SU-DHL-6 (cell line): ENCODE results near the gene NDUFS2.

ENCODE experiments used
- H2AFZ ChIP-seq: fragments of 200-600 bp; sonication (generic); 2 replicates; pipeline ENCODE4 v1.6.1; 2014; ENCODE audit warnings: low read depth, mild to moderate bottlenecking, moderate library complexity, mixed read lengths, antibody characterized with exemption, low read length; ENCODE audit not compliant: severe bottlenecking
- H3F3A ChIP-seq: fragments of 200-600 bp; shearing (Covaris generic); 2 replicates; pipeline ENCODE4 v1.6.0; 2016; ENCODE audit warnings: antibody characterized with exemption, mild to moderate bottlenecking; ENCODE audit not compliant: insufficient read depth
- H3K27ac ChIP-seq: fragments of 200-600 bp; sonication (generic); 2 replicates; pipeline ENCODE4 v1.5.1; 2016; ENCODE audit warnings: low read depth, mild to moderate bottlenecking, low read length, moderate library complexity, mixed read lengths
- H3K27me3 ChIP-seq: fragments of 200-600 bp; sonication (generic), shearing (Covaris generic); 2 replicates; pipeline ENCODE4 v1.6.0; 2014; ENCODE audit warnings: mild to moderate bottlenecking, low read length
- H3K36me3 ChIP-seq: fragments of 200-600 bp; sonication (generic); 2 replicates; pipeline ENCODE4 v1.6.1; 2014; ENCODE audit warnings: mild to moderate bottlenecking, low read length, mixed read lengths
- H3K4me2 ChIP-seq: fragments of 300-600, 200-600 bp; shearing (Covaris generic), sonication (generic); 2 replicates; pipeline ENCODE4 v1.6.0; 2014; ENCODE audit warnings: low read length, low read depth, mild to moderate bottlenecking; ENCODE audit not compliant: poor library complexity, severe bottlenecking
- H3K4me3 ChIP-seq: fragments of 200-600 bp; sonication (generic); 2 replicates; pipeline ENCODE4 v1.5.1; 2014; ENCODE audit warnings: antibody characterized with exemption, low read length, mild to moderate bottlenecking, mixed read lengths; ENCODE audit not compliant: insufficient read depth, poor library complexity, severe bottlenecking
- H3K79me2 ChIP-seq: fragments of 200-600 bp; sonication (generic); 2 replicates; pipeline ENCODE4 v1.6.1; 2014; ENCODE audit warnings: mild to moderate bottlenecking, low read length, moderate library complexity; ENCODE audit not compliant: insufficient read depth
- H3K9ac ChIP-seq: fragments of 200-600 bp; sonication (generic); 2 replicates; pipeline ENCODE4 v1.7.0; 2014; ENCODE audit warnings: mild to moderate bottlenecking, low read length
- H3K9me2 ChIP-seq: fragments of 200-600 bp; sonication (generic); replicated peaks from 2 replicates; pipeline ENCODE4 v1.6.1; 2014; ENCODE audit warnings: low read length; ENCODE audit not compliant: insufficient read depth
- H3K9me3 ChIP-seq: fragments of 200-600 bp; sonication (generic); 2 replicates; pipeline ENCODE4 v1.6.1; 2014; ENCODE audit warnings: low read length, mixed read lengths; ENCODE audit not compliant: insufficient read depth
- H4K20me1 ChIP-seq: fragments of 200-600 bp; sonication (generic); 2 replicates; pipeline ENCODE4 v1.6.1; 2014; ENCODE audit warnings: low read depth, mild to moderate bottlenecking, antibody characterized with exemption, low read length, moderate library complexity, mixed read lengths
- EZH2phosphoT487 ChIP-seq: fragments of 200-600 bp; sonication (generic), shearing (Covaris generic); conservative IDR thresholded peaks from 2 replicates; pipeline ENCODE4 v1.6.1; 2018; ENCODE audit warnings: mild to moderate bottlenecking, antibody characterized with exemption, low read length, moderate library complexity, mixed read lengths
- TF ChIP-seq, protein P1 (sequence below): fragments of 200-600 bp; sonication (generic); IDR thresholded peaks from one replicate; pipeline ENCODE4 v1.5.1; 2017; ENCODE audit warnings: antibody characterized with exemption, mild to moderate bottlenecking, low read length, moderate library complexity; ENCODE audit not compliant: insufficient read depth, poor library complexity, severe bottlenecking

NDUFS2 gene

DNA sequence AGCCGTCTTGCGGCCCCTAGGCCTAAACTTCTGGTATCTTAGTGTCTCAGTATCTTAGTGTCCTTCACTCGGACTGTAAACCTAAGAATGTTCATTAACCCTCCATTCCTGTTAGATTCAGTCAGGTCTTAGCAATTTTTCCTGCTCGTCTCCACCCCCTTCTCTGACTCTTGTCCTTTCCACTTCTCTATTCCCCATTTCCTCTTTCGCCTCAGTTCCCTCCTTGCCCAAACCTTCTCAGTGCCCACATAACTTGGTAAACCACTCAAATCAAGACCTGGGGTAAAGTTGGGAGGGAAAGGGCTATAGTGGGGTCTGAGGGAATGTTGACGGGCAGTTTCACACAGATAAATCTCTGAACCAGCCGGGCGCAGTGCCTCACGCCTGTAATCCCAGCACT, 12.2 kb downstream of the NDUFS2 start:
- H3F3A ChIP-seq = 0 out of 2 replicates have a peak, but pooled peaks cover 4% of the 10 kb centered on the region
- H3K27ac ChIP-seq = no peak overlapping the region
- H3K36me3 ChIP-seq = peaks cover 14% of the 10 kb centered on the region
- no peak overlapping the region for H3K4me3 ChIP-seq
- no peak overlapping the region for H3K9ac ChIP-seq
- no peak overlapping the region for H3K4me2 ChIP-seq
- no peak for TF ChIP-seq EZH2phosphoT487
- TF ChIP-seq, protein P1, sequence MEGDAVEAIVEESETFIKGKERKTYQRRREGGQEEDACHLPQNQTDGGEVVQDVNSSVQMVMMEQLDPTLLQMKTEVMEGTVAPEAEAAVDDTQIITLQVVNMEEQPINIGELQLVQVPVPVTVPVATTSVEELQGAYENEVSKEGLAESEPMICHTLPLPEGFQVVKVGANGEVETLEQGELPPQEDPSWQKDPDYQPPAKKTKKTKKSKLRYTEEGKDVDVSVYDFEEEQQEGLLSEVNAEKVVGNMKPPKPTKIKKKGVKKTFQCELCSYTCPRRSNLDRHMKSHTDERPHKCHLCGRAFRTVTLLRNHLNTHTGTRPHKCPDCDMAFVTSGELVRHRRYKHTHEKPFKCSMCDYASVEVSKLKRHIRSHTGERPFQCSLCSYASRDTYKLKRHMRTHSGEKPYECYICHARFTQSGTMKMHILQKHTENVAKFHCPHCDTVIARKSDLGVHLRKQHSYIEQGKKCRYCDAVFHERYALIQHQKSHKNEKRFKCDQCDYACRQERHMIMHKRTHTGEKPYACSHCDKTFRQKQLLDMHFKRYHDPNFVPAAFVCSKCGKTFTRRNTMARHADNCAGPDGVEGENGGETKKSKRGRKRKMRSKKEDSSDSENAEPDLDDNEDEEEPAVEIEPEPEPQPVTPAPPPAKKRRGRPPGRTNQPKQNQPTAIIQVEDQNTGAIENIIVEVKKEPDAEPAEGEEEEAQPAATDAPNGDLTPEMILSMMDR = no peak
- no peaks in the 10 kb centered on the region for H3K9me2 ChIP-seq
- H2AFZ ChIP-seq = no peak overlapping the region
- H3K27me3 ChIP-seq = no peaks in the 10 kb centered on the region
- H4K20me1 ChIP-seq = no peaks in the 10 kb centered on the region
- H3K9me3 ChIP-seq = no peaks in the 10 kb centered on the region
- no peaks in the 10 kb centered on the region for H3K79me2 ChIP-seq

DNA sequence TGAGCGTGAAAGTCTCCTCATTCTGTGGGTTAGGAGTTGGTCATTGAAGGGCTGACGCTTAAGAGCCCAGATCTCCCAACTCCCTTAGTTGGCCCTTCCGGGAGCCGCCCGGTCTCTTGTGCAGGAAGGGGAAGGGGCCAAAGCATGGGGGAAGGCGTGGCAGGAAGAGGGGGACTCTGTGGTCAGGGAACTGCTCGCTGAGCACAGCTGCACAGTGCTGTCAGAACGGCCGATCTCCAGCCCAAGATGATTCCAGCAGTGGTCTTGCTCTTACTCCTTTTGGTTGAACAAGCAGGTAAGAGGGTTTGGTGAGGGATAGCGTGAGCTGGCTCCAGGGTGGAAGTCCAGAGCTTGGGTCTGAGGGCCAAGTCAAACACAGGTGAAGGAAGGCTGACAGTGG, 12.9 kb downstream of the NDUFS2 start, which contains the start of gene FCER1G:
Gene FCER1G (plus strand): TSS at position 220 of the 400 bp plus-strand sequence. CDS start 27 bp downstream, at position 247.
- Histone ChIP-seq H3K79me2 (no peaks in the 10 kb centered on the region), H3F3A (0 out of 2 replicates have a peak, but pooled peaks cover 4% of the 10 kb centered on the region), H3K4me3 (no peak within 1 kb of the TSS), H3K4me2 (no peak within 1 kb of the TSS), H3K9me2 (no peaks in the 10 kb centered on the region), H3K27ac (no peak within 1 kb of the TSS), H3K27me3 (no peaks in the 10 kb centered on the region), H2AFZ (no peak within 1 kb of the TSS), H3K9me3 (no peaks in the 10 kb centered on the region), H3K9ac (no peak within 1 kb of the TSS), H4K20me1 (no peaks in the 10 kb centered on the region), H3K36me3 (peaks cover 12% of the 10 kb centered on the region)
- no peak for TF ChIP-seq EZH2phosphoT487
- TF ChIP-seq, protein P1 = no peak

DNA sequence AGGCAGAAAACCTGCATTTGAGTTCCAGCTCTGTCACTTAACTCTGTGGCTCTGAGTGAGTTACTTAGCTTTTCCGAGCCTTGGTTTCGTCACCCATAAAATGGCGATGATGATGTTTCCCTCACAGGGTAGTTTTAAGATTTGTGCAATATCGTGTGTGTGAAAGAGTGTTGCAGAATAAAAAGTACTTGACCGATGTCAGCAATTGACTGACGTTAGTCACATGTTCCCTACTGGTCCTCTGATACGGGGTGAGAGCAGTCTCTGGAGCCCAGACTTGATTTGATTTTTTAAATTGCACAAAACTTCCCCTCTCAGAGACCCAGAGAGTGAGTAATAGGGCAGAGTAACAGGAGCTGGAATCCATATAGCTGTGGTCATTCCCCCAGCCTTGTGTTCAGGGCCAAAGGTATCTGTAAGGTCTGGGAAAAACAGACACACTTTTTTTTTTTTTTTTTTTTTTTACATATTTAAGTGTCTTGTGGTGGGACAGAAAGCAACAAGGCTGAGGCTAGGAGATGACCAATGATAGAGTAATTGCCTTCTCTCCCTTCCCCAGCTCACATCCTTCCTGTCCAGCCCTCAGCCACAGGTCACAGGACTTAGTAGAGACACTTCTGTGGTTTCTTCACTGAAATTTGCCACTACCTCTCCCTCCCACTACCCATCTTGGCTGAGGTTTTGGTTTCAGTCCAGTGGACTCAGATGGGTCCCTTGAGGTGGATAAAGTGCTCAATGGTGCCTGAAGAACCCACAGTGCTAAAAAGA, 15.0 kb downstream of the NDUFS2 start:
- TF ChIP-seq, protein P1 = no peak
- TF ChIP-seq EZH2phosphoT487 = no peak
- H3K79me2 ChIP-seq = no peaks in the 10 kb centered on the region
- H3K9me2 ChIP-seq = no peaks in the 10 kb centered on the region
- H4K20me1 ChIP-seq = no peaks in the 10 kb centered on the region
- H3K4me2 ChIP-seq = no peak overlapping the region
- no peaks in the 10 kb centered on the region for H3K27me3 ChIP-seq
- no peak overlapping the region for H2AFZ ChIP-seq
- no peak overlapping the region for H3K4me3 ChIP-seq
- H3K27ac ChIP-seq = no peak overlapping the region
- H3K9me3 ChIP-seq = no peaks in the 10 kb centered on the region
- H3F3A ChIP-seq = 0 out of 2 replicates have a peak, but pooled peaks cover 4% of the 10 kb centered on the region
- H3K36me3 ChIP-seq = peaks cover 7% of the 10 kb centered on the region
- no peak overlapping the region for H3K9ac ChIP-seq
